HUES64 (cell line): Measurements from ENCODE around the gene TADA2A.
A peak's percentile ranks its signal among the peaks of the same experiment; 100 is the strongest.
"Not testable (repeated sequence)": the region's sequence is repeated elsewhere in the genome, so short reads cannot be mapped to it uniquely, and the experiment has no call there.

ENCODE experiments used
- H3K27ac ChIP-seq: 2 replicates; pipeline ENCODE4 v1.7.0; 2013; ENCODE audit warnings: low read depth, low read length, inconsistent platforms
- H3K27me3 ChIP-seq: 2 replicates; pipeline ENCODE4 v1.6.1; 2013; ENCODE audit warnings: mild to moderate bottlenecking, low read length; ENCODE audit not compliant: insufficient read depth
- H3K36me3 ChIP-seq: 2 replicates; pipeline ENCODE4 v1.6.1; 2013; ENCODE audit warnings: mild to moderate bottlenecking, low read length; ENCODE audit not compliant: insufficient read depth
- H3K4me1 ChIP-seq: 2 replicates; pipeline ENCODE4 v1.6.1; 2013; ENCODE audit warnings: mild to moderate bottlenecking, low read length, moderate library complexity; ENCODE audit not compliant: insufficient read depth
- H3K4me3 ChIP-seq: 2 replicates; pipeline ENCODE4 v1.5.1; 2013; ENCODE audit warnings: mild to moderate bottlenecking, low read length, moderate library complexity
- H3K9ac ChIP-seq: 2 replicates; pipeline ENCODE4 v1.6.1; 2013; ENCODE audit warnings: mild to moderate bottlenecking, low read depth, low read length
- H3K9me3 ChIP-seq: 2 replicates; pipeline ENCODE4 v1.6.1; 2013; ENCODE audit warnings: low read depth, low read length; ENCODE audit not compliant: insufficient read depth
- WGBS: fragments of 150-250, 120-280 bp; methylation state at CpG from one replicate; pipeline ENCODE4 v1.1.7; 2013; ENCODE audit warnings: missing lambda C conversion rate; 5-methylcytosine and 5-hydroxymethylcytosine counted together

TADA2A gene

DNA sequence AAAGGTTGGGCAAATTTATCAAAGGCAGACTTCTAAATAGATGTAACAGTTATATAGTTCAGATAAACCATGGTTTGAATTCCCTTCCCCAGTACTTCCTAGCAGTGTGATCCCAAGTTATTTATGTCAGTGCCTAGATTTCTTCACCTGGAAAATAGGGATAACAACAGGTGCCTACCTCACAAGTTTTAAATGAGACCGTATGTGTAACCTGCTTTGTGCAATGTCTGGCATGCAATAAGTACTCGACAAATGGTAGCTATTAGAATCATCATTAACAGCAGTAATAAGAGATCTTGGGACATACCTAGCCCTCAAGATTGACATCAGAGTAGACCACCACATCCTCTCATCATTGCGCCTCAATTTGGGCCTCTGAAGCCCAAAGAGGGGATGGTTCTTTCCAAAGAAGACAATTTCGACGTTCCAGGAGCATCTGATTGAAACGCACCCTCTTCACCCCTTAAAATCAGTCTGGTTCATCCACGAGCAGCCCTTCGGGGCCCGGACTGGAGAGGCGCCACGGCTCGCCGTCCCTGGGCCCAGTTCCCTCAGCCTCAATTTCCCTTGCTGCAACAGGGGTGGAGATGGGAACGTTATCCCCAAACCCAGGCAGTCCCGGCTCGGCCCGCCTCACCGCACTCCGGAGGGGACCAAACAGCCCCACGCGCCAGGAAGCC lies 591 bp upstream of the TADA2A start:
- Histone ChIP-seq H3K27me3 (no peaks in the 10 kb centered on the region), H3K9me3 (no peaks in the 10 kb centered on the region), H3K4me1 (peaks cover 11% of the 10 kb centered on the region), H3K27ac (peak overlapping the region; percentile 92), H3K9ac (peak overlapping the region; percentile 95), H3K36me3 (peaks cover 6% of the 10 kb centered on the region), H3K4me3 (peak overlapping the region; percentile 78)
- 2% methylated on average over 21 of the region's 21 CpGs for WGBS

GRCh38 chr17:37408145-37408479 lies 1.4 kb downstream of the TADA2A start:
- not testable (repeated sequence) for H3K4me3 ChIP-seq, H3K9ac ChIP-seq, H3K27ac ChIP-seq, H3K9me3 ChIP-seq, H3K27me3 ChIP-seq
- peaks cover 18% of the 10 kb centered on the region for H3K36me3 ChIP-seq
- 97% methylated on average over 13 of the region's 13 CpGs for WGBS
- peaks cover 11% of the 10 kb centered on the region for H3K4me1 ChIP-seq

DNA sequence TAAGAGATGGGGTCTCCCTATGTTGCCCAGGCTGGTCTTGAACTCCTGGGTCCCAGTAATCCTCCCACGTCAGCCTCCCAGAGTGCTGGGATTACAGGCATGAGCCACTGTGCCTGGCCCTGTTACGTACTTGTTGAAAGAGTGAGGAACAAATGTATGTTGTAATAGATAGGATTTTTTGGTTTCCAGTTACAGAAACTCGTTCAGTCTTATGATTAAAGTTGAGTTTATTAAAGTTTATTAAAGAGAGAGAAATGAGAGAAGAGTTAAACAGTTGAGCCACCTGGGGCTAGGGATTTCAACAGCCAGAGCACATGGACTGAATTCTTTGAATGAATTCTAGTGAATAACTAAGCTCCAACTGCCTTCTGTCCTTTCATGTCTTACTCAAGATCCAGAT lies 3.7 kb downstream of the TADA2A start:
- Histone ChIP-seq H3K4me1 (peaks cover 6% of the 10 kb centered on the region), H3K9me3 (no peaks in the 10 kb centered on the region), H3K27me3 (no peaks in the 10 kb centered on the region), H3K4me3 (no peak overlapping the region), H3K27ac (no peak overlapping the region), H3K36me3 (peaks cover 40% of the 10 kb centered on the region), H3K9ac (no peak overlapping the region)
- 94% methylated on average over 3 of the region's 3 CpGs for WGBS

GRCh38 chr17:37413875-37414519 lies 7.3 kb downstream of the TADA2A start:
- H3K27ac ChIP-seq: no peak overlapping the region

GRCh38 chr17:37417852-37418251 lies 11.2 kb downstream of the TADA2A start:
- Histone ChIP-seq H3K9ac (no peak overlapping the region), H3K36me3 (peaks cover 42% of the 10 kb centered on the region), H3K4me1 (no peaks in the 10 kb centered on the region), H3K9me3 (no peaks in the 10 kb centered on the region), H3K27me3 (no peaks in the 10 kb centered on the region), H3K27ac (no peak overlapping the region), H3K4me3 (no peak overlapping the region)
- 84% methylated on average over 2 of the region's 2 CpGs for WGBS

More at GRCh38 chr17:37413875-37414519, 7.3 kb downstream of the TADA2A start:
- Histone ChIP-seq H3K9me3 (no peaks in the 10 kb centered on the region), H3K4me1 (no peaks in the 10 kb centered on the region), H3K27me3 (no peaks in the 10 kb centered on the region), H3K9ac (no peak overlapping the region), H3K36me3 (peaks cover 49% of the 10 kb centered on the region), H3K4me3 (no peak overlapping the region)
- 96% methylated on average over 7 of the region's 7 CpGs for WGBS

- H3K36me3 ChIP-seq: peaks cover 62% of the 10 kb centered on the region
- H3K9ac ChIP-seq: no peak overlapping the region
- no peaks in the 10 kb centered on the region for H3K27me3 ChIP-seq
- WGBS: 68% methylated on average over 4 of the region's 4 CpGs
- no peaks in the 10 kb centered on the region for H3K4me1 ChIP-seq
- H3K9me3 ChIP-seq: no peaks in the 10 kb centered on the region
- H3K27ac ChIP-seq: no peak overlapping the region
- H3K4me3 ChIP-seq: no peak overlapping the region
Observed at GRCh38 chr17:37422971-37423625, 16.4 kb downstream of the TADA2A start.

DNA sequence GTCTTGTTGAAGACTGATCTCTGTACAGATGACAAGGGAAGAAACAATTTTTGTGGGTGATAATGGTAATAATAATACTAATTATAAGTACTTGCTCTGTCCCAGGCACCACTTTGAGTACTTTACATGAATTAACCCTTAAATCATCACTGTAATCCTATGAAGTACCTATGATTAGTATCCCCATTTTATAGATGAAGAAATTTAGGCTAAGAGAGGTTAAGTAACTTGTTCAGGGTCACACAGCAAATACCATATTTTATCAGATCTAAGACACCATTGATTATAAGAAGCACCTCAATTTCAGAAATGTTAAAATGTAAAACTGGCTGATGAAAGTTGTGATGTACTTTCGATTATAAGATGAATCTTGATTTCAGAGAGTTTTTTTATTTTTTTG lies 18.6 kb downstream of the TADA2A start:
- Histone ChIP-seq H3K27me3 (no peaks in the 10 kb centered on the region), H3K4me3 (no peak overlapping the region), H3K4me1 (no peaks in the 10 kb centered on the region), H3K36me3 (peaks cover 64% of the 10 kb centered on the region), H3K9me3 (no peaks in the 10 kb centered on the region), H3K9ac (no peak overlapping the region), H3K27ac (no peak overlapping the region)
- 86% methylated on average over 1 of the region's 1 CpG for WGBS

- 95% methylated on average over 2 of the region's 3 CpGs for WGBS
- Histone ChIP-seq H3K4me1 (no peaks in the 10 kb centered on the region), H3K9ac (no peak overlapping the region), H3K4me3 (no peak overlapping the region), H3K9me3 (no peaks in the 10 kb centered on the region), H3K27ac (no peak overlapping the region), H3K27me3 (no peaks in the 10 kb centered on the region), H3K36me3 (peaks cover 72% of the 10 kb centered on the region)
Observed at GRCh38 chr17:37429039-37429438, 22.4 kb downstream of the TADA2A start.

- Histone ChIP-seq H3K9ac (no peak overlapping the region), H3K9me3 (no peaks in the 10 kb centered on the region), H3K4me1 (no peaks in the 10 kb centered on the region), H3K27me3 (no peaks in the 10 kb centered on the region), H3K27ac (no peak overlapping the region), H3K36me3 (peaks cover 68% of the 10 kb centered on the region), H3K4me3 (no peak overlapping the region)
- WGBS: 96% methylated on average over 1 of the region's 1 CpG
Observed at GRCh38 chr17:37429453-37429852, 22.8 kb downstream of the TADA2A start.

DNA sequence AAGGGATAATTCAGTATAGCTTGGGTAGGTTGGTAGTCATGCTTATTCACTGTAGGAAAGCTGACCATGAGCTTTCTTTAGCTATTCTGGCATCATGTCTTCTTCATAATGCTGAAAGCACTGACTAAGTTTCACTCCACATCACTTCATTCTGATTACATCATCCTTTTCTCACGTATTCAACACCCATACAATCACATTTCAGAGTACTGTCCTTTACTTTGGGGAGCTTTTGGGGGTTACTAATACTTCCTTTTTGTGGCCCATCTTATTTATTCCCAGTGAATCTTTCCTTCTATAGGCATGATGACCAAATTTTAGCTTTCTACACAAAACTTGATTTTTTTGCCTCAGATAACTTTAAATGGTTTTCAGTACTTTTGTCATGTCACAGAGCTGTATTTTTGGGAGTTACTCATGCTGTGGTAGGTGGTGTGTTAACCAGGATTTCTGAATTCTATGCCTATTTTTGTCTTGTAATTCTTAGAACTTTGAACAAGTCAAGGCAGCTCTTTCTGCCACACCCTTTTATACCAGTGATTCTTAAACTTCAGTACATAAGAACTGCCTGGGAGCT lies 23.5 kb downstream of the TADA2A start:
- Histone ChIP-seq H3K9me3 (no peaks in the 10 kb centered on the region), H3K9ac (no peak overlapping the region), H3K36me3 (peaks cover 61% of the 10 kb centered on the region), H3K27me3 (no peaks in the 10 kb centered on the region), H3K4me1 (no peaks in the 10 kb centered on the region), H3K27ac (0 out of 2 replicates have a peak overlapping the region, but pooled peaks have one; percentile 24), H3K4me3 (no peak overlapping the region)
- WGBS: 77% methylated on average over 1 of the region's 1 CpG

DNA sequence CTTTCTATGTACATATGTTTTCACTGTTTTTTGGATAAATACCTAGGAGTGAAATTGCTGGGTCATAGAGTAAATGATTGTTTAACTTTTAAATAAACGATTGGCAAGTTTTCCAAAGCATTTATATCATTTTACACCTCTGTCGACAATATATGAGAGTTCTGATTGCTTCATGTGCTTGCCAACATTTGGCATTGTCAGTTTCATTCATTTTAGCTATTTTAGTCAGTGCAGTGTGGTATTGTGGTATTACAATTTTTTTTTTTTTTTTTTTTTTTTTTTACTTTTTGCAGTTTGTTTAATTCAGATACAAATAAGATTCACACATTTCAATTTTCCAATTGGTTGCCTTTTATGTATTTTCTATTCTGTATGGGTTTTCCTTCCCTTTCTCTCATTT lies 26.0 kb downstream of the TADA2A start:
- H3K9ac ChIP-seq: no peak overlapping the region
- H3K4me3 ChIP-seq: no peak overlapping the region
- no peaks in the 10 kb centered on the region for H3K27me3 ChIP-seq
- H3K4me1 ChIP-seq: no peaks in the 10 kb centered on the region
- peaks cover 43% of the 10 kb centered on the region for H3K36me3 ChIP-seq
- no peak overlapping the region for H3K27ac ChIP-seq
- H3K9me3 ChIP-seq: no peaks in the 10 kb centered on the region
- WGBS: 100% methylated on average over 2 of the region's 2 CpGs
